Smooth muscle cell of the brain vasculature (primary cell): Measurements from ENCODE around the gene ZNF606.

Source experiments
- DNase-seq: peaks from one replicate; pipeline ENCODE4 v3.0.0-alpha.2; 2012; ENCODE audit warnings: low read depth, low spot score

ZNF606 gene

DNA sequence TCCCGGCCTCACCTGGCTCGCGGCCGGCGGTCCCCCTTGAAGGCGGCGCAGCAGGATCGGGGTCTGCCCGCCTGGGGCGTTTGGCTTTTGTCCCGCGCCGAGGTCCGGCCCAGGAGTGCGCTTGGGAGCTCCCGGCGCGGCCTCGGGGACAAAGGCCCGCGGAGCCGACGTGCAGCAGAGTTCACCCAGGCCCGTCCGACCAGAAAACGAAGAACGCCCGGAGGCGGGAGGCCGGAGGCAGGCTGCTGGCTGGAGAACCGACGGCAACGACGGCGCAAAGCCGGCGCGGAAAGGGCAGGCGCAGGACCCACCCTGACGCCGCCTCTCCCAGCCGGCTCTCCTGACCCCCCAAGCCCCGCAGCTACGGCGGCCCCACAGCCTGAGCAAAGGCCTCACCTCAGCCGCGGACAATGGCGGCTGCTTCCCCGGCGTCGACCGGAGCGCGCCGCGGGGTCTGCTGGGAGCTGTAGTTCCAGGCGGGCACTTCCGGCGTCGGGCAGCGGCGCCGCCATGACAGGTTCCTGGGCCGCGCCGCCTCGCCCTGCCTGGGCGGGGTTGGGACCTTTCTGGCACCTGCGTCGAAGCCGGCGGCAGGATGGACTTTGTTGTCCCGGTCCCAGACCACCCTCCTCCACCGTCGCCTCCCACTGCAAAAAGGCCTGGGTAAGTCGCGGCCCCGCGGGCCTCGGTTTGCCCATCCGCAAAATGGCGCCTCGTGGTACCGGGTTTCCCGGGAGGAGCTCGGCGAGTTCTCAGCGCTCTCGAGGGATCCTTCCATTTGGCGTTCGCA is at the start of gene ZNF606:
TSS of gene ZNF606 (minus strand) at position 437 of the 790 bp plus-strand sequence. CDS start 1,501 bp downstream, outside the sequence.
- peak; percentile 61 for DNase-seq

GRCh38 chr19:58052256-58052655 is 49.6 kb upstream of the ZNF606 start:
- DNase-seq, result no peak

DNA sequence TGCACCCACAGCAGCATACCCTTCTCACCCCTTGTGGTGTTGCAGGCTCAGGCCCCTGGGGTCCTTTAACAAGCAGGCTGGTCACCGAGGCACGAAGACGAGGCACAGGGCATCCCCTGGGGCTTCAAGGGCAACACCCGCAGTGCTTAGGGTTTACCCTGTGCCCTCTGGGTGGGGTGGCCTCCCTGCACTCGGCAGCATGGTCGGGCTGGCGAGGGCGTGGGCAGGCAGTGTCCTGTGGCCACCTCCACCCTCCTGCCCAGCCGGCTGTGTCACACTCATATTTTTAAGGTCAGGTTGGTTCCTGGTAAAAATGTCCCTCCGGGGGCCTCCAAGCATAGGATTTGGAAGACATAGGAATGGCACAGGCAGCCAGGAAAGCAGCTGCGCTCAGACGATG is 45.1 kb upstream of the ZNF606 start:
- DNase-seq, result no peak

GRCh38 chr19:58046856-58047255 is 44.2 kb upstream of the ZNF606 start:
- DNase-seq, result no peak

- DNase-seq, result no peak
These were observed 42.9 kb upstream of the ZNF606 start for GRCh38 chr19:58045411-58046050.

- DNase-seq, result no peak
These were observed 42.3 kb upstream of the ZNF606 start for GRCh38 chr19:58044886-58045285.

- DNase-seq, result no peak
These were observed 41.8 kb upstream of the ZNF606 start for GRCh38 chr19:58044391-58044790.

GRCh38 chr19:58042495-58043340 is 40.1 kb upstream of the ZNF606 start:
- DNase-seq, result no peak

DNA sequence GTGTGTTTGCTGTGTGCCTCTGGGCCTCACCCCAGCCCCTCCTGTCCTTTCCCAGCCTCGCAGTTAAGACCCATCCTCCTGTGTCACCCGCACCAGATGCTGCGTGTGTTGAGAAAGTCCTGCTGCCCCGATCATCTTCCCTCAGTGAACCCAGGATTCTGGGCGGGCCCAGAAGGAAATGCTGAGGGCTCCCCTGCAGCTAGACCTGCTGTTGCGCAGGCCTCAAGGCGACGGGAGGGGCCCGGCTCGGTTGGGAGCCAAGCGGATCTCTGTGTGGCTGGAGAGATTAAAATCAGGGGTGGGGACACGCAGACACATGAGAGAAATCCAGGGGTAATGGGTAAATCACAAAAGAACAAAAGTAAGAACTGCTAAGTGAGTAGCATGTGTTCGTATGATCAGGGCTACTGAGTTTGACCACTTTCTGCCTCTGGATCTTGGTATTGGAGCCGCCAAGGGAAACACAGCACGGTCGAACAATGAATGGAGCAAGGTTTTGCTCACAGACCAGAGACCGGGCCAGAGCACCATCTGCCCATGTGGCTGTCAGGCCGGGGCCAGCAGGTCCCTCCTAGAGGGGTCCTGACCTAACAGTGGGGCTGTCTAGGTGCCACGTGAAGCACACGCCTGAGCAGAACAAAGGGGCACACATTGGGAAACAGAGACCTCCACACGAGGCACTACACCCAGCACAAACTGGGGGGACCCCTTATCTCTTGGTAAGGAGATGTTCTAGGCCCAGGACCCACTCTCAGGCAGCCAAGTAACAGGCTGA is 38.3 kb upstream of the ZNF606 start:
- DNase-seq, result no peak

DNA sequence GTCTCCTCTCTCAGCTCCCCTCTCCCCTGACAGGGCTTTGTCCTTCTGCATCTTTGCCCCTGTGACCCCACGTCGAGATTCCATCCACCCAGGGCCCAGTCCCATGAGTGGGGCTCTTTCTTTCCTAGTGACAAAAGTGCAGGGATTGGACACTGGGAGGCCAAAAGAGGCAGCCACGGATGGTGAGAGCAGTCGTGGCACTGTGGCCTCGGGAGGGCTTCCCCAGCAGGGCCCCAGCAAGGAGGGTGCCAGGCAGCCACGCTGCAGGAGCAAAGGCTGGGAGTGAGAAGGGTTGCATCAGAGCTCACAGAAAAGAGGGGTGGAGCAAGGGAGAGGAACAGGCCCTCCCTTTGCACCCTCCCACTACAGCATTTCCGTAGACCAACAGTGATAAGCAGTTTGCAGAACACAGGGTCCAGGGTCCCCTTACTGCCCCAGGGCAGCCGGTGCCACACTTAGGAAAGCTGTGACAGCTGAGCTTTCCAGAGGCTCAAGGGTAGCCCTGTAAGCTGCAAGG is 36.1 kb upstream of the ZNF606 start:
- DNase-seq, result no peak

DNA sequence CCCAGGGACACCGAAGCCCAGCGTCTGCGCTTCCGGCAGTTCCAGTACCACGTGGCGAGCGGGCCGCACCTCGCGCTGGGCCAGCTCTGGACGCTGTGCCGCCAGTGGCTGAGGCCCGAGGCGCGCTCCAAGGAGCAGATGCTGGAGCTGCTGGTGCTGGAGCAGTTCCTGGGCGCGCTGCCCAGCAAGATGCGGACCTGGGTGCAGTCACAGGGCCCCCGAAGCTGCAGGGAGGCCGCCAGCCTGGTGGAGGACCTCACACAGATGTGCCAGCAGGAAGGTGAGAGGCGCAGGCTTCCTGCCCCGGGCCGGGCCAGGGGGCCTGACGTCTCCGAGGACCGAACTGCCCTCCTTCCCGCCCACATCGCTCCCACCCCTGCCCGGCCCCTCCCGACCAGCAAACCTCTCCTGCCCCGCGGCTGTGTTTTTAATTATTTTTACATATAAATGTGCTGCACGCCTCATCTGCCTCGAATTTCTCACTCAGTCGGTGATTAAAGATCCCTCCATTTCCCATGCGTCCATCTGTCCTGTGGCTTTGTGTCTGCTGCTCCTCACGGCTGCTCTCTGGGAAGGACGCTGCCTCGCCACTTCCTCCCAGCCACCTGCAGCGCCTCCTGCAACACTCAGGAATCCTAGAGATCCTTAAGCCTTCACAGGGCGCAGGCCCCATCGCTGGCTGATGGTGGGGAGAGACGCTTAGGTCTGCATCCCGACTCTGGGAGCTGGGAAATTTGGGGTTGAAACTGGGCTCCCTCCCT is 35.5 kb upstream of the ZNF606 start:
- DNase-seq, result no peak

DNA sequence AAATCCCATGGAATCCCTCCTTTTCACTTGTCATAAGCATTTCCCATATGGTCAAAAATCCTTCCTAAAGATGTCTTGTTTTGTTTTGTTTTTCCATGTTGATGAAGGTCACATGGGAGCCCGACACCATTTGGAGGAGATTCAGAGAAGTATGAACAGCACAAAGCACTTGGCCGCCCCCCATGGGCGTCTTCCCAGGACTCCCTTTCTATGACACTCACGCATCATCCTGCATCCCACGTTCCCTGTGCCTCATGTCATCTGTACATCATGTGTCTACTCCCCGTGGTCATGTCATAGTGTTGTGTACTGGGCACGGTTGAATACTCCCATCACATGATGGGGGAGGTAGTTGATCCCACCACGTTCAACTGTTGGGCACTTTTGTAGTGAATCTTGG is 33.2 kb upstream of the ZNF606 start:
- no peak for DNase-seq

GRCh38 chr19:58034477-58034793 is 31.8 kb upstream of the ZNF606 start:
- DNase-seq, result no peak

- peak; percentile 9 for DNase-seq
These were observed 31.3 kb upstream of the ZNF606 start, which contains the start of gene ZSCAN1 for GRCh38 chr19:58033741-58034476. TSS of gene ZSCAN1 (plus strand) at chr19:58034025. CDS start at chr19:58037837, 3,812 bp downstream.

DNA sequence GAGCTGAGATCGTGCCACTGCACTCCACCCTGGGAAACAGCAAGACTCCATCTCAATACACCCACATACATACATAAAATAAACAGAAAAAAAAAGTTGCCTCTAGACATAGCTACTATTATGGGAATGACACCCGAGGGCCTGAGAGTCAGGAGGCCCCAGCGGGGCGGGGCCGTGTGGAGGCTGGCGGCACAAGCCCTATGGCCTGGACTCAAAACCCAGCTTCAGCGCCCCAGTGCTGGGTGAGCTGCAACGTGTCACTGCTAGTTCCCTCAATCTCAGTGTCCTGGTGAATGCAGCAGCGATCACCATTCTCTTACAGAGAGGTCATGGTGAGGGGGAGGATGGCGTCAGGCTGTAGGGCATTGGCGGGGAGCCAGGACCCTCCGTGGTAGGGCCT is 22.0 kb upstream of the ZNF606 start:
- DNase-seq, result no peak

DNA sequence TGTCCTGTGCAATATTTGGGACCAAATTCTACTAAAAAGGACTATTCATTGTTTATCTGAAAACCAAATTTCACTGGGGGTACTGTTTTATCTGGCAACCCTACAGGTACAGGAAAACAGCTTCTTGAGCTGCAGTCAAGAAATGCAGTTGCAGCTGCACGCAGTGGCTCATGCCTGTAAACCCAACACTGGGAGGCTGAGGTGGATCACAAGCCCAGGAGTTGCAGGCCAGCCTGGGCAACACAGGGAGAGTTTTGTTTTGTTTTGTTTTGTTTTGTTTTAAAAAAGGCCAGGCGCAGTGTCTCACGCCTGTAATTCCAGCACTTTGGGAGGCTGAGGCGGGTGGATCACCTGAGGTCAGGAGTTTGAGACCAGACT is 19.7 kb upstream of the ZNF606 start:
- DNase-seq, result no peak

GRCh38 chr19:58021541-58022282 is 19.1 kb upstream of the ZNF606 start:
- no peak for DNase-seq

- no peak for DNase-seq
These were observed 17.5 kb upstream of the ZNF606 start for GRCh38 chr19:58020129-58020528.

DNA sequence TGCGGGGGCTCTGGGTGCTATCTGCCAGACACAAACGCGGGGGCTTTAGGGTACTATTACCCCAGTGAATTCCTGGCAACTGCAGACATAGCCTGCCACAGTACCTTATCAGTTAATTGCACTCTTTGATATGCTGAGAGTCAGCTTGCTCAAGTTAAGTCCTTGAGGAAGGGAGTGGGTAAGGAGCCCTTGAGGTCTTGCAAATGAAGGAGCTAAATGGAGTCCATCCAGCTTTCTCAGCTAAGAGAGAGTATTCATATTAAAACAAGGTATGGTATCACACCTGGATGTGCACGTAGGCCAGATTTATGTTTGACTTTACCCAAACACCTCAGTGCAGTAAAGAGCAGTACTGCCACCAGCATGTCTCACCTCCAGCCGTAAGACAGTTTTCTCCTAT is 11.5 kb upstream of the ZNF606 start:
- no peak for DNase-seq
